KMS-11 (cell line): ENCODE measurements around the gene NEU4.

ENCODE experiments used
- H2AFZ ChIP-seq: fragments of 200-600 bp; sonication (generic); 2 replicates; pipeline ENCODE4 v1.6.1; 2016; ENCODE audit warnings: antibody characterized with exemption, mixed run types, low read depth
- H3K27ac ChIP-seq: fragments of 200-600 bp; sonication (generic); 2 replicates; pipeline ENCODE4 v1.6.1; 2016; ENCODE audit warnings: mild to moderate bottlenecking, mixed run types
- H3K27me3 ChIP-seq: fragments of 200-600 bp; sonication (generic); 2 replicates; pipeline ENCODE4 v1.6.1; 2017; ENCODE audit warnings: mild to moderate bottlenecking, low read depth, mixed run types, moderate library complexity; ENCODE audit not compliant: insufficient read depth
- H3K36me3 ChIP-seq: fragments of 200-600 bp; sonication (generic); 2 replicates; pipeline ENCODE4 v1.6.1; 2017; ENCODE audit warnings: mild to moderate bottlenecking, mixed run types; ENCODE audit not compliant: insufficient read depth
- H3K4me1 ChIP-seq: fragments of 200-600 bp; sonication (generic); 2 replicates; pipeline ENCODE4 v1.6.1; 2016; ENCODE audit warnings: mild to moderate bottlenecking, low read depth, mixed run types; ENCODE audit not compliant: poor library complexity, severe bottlenecking
- H3K4me2 ChIP-seq: fragments of 200-600 bp; sonication (generic); 2 replicates; pipeline ENCODE4 v1.7.0; 2016; ENCODE audit warnings: mild to moderate bottlenecking, mixed run types
- H3K4me3 ChIP-seq: fragments of 200-600 bp; sonication (generic); IDR thresholded peaks from 2 replicates; pipeline ENCODE4 v1.6.1; 2017; ENCODE audit warnings: low read depth, low read length, mixed read lengths; ENCODE audit not compliant: insufficient read depth
- H3K79me2 ChIP-seq: fragments of 200-600 bp; sonication (generic); 2 replicates; pipeline ENCODE4 v1.6.1; 2016; ENCODE audit warnings: low read depth, mixed run types; ENCODE audit not compliant: insufficient read depth
- H3K9ac ChIP-seq: fragments of 200-600 bp; sonication (generic); 2 replicates; pipeline ENCODE4 v1.6.1; 2016; ENCODE audit warnings: mild to moderate bottlenecking, mixed run types
- H4K20me1 ChIP-seq: fragments of 200-600 bp; sonication (generic); 2 replicates; pipeline ENCODE4 v1.6.1; 2016; ENCODE audit warnings: mild to moderate bottlenecking, mixed run types; ENCODE audit not compliant: insufficient read depth
- CTCF ChIP-seq: fragments of 200-600 bp; sonication (generic); conservative IDR thresholded peaks from 2 replicates; pipeline ENCODE4 v1.6.1; 2017; ENCODE audit warnings: low read depth, mild to moderate bottlenecking, antibody characterized with exemption, low read length, moderate library complexity, mixed read lengths

Gene NEU4

GRCh38 chr2:241844831-241845578 lies 36.0 kb downstream of the NEU4 start:
- Histone ChIP-seq H4K20me1 (no peaks in the 10 kb centered on the region), H3K4me2 (peak overlapping the region; percentile 25; the same call in 1 of the 2 replicates), H3K9ac (no peak overlapping the region), H3K27ac (no peak overlapping the region), H3K79me2 (no peaks in the 10 kb centered on the region), H3K4me3 (no peak overlapping the region), H2AFZ (no peak overlapping the region), H3K36me3 (no peaks in the 10 kb centered on the region), H3K27me3 (peaks cover 12% of the 10 kb centered on the region), H3K4me1 (no peaks in the 10 kb centered on the region)
- no peak for TF ChIP-seq CTCF

GRCh38 chr2:241846406-241846805 lies 37.4 kb downstream of the NEU4 start:
- no peak overlapping the region for H3K9ac ChIP-seq
- no peak overlapping the region for H3K4me3 ChIP-seq
- H3K27me3 ChIP-seq: peaks cover 22% of the 10 kb centered on the region; the same call in 1 of the 2 replicates

GRCh38 chr2:241848761-241849615 lies 40.0 kb downstream of the NEU4 start:
- Histone ChIP-seq H3K9ac (no peak overlapping the region), H3K4me2 (no peak overlapping the region), H3K27me3 (peaks cover 41% of the 10 kb centered on the region; the same call in 1 of the 2 replicates), H2AFZ (no peak overlapping the region), H3K36me3 (no peaks in the 10 kb centered on the region), H3K79me2 (no peaks in the 10 kb centered on the region), H3K27ac (no peak overlapping the region), H3K4me1 (no peaks in the 10 kb centered on the region), H4K20me1 (no peaks in the 10 kb centered on the region), H3K4me3 (no peak overlapping the region)
- no peak for TF ChIP-seq CTCF

More at GRCh38 chr2:241846406-241846805, 37.4 kb downstream of the NEU4 start:
- H3K36me3 ChIP-seq: no peaks in the 10 kb centered on the region
- no peaks in the 10 kb centered on the region for H4K20me1 ChIP-seq
- no peaks in the 10 kb centered on the region for H3K4me1 ChIP-seq
- no peak for TF ChIP-seq CTCF
- no peak overlapping the region for H2AFZ ChIP-seq
- no peaks in the 10 kb centered on the region for H3K79me2 ChIP-seq
- no peak overlapping the region for H3K4me2 ChIP-seq
- H3K27ac ChIP-seq: no peak overlapping the region

- Histone ChIP-seq H3K4me3 (no peak overlapping the region), H3K4me2 (no peak overlapping the region), H3K79me2 (no peaks in the 10 kb centered on the region), H3K27ac (no peak overlapping the region), H4K20me1 (no peaks in the 10 kb centered on the region), H3K27me3 (peaks cover 41% of the 10 kb centered on the region; the same call in 1 of the 2 replicates), H3K36me3 (no peaks in the 10 kb centered on the region), H3K4me1 (no peaks in the 10 kb centered on the region), H2AFZ (no peak overlapping the region), H3K9ac (no peak overlapping the region)
- no peak for TF ChIP-seq CTCF
These were observed 40.9 kb downstream of the NEU4 start for GRCh38 chr2:241849616-241850543.
